ENCODE measurements around the gene FBXL16.

FBXL16 gene

DNA sequence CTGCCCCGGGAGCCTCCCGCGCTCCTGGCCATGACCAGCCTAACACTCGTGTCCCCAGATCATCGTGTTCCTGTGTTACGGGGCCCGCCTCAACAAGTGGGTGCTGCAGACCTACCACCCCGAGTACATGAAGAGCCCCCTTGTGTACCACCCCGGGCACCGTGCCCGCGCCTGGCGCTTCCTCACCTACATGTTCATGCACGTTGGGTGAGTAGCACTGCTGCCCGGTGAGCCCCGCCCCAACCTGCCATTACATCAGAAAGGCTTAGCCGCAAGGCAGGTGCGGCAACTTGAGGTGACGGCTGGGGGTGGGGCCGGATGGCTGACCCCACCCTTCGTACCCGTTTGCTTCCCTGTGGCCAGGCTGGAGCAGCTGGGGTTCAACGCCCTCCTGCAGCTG is 28.7 kb downstream of the FBXL16 start:
- no peak for DNase-seq (ENCODE audit: low read depth)

DNA sequence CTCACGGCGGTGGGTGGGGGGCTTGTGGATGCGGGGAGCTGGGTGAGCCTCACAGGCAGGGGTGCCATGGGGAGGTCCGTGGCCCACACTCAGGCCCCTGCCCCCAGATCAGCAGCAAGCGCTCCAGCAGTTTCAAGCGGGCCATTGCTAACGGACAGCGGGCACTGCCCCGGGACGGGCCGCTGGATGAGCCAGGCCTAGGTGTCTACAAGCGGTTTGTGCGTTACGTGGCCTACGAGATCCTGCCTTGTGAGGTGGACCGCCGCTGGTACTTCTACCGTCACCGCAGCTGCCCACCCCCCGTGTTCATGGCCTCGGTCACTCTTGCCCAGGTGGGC is 29.1 kb downstream of the FBXL16 start:
- DNase-seq (ENCODE audit: low read depth): no peak

GRCh38 chr16:675884-676564 is 29.6 kb downstream of the FBXL16 start:
- DNase-seq (ENCODE audit: low read depth): no peak

- DNase-seq (ENCODE audit: low read depth): no peak
These were observed 30.4 kb downstream of the FBXL16 start, which contains the start of gene RHBDL1 for GRCh38 chr16:674968-675883. TSS of gene RHBDL1 (plus strand) at chr16:675671. CDS start at chr16:675791, 120 bp downstream.

- no peak for DNase-seq (ENCODE audit: low read depth)
These were observed 31.3 kb downstream of the FBXL16 start for GRCh38 chr16:674214-674881.

DNA sequence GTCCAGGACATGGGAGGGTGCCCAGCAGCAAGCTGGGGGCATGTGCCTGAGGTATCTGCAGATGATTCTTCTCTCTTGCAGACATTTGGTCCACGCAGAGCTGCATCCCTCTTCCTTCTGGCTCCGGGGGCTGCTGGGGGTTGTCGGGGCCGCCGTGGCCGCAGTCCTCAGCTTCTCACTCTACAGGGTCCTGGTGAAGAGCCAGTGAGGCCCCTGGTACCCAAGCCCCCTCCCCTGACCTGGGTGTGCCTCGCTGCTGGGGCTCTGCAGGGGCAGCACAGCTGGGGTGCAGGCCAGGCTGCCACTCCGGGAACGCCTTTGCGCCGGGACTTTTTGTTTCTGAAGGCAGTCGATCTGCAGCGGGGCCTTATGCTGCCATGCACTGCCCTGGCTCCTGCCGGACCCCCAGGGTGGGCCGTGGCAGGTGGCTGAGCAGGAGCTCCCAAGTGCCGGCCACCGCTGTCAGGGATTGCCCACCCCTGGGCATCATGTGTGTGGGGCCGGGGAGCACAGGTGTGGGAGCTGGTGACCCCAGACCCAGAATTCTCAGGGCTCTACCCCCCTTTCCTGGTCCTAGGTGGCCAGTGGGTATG is 32.1 kb downstream of the FBXL16 start:
- no peak for DNase-seq (ENCODE audit: low read depth)

DNA sequence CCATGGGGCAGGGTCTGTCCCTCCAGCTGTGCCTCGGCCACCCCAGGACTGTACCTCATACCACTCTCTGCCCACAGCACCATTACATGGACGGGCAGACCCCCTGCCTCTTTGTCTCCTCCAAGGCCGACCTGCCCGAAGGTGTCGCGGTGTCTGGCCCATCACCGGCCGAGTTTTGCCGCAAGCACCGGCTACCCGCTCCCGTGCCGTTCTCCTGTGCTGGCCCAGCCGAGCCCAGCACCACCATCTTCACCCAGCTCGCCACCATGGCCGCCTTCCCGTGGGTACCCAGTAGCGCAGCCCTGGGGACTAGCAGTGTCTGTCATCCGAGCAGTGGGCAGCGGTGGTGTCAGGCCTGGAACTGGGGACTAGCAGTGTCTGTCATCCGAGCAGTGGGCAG is 32.8 kb downstream of the FBXL16 start:
- DNase-seq (ENCODE audit: low read depth): no peak

DNA sequence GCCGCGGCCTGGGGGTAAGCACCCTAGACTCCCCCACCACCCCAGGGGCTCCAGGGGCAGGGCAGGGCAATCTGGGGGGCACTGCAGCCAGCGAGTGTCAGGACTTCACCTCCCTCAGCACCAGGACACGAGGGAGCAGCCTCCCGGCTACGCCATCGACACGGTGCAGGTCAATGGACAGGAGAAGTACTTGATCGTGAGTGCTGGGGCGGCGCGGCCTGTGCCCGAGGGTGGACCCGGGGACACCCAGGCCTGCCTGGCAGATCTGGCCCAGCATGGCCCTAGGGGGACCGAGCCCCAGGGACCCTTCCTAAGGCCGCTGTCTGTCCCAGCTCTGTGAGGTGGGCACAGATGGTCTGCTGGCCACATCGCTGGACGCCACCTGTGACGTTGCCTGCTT is 33.2 kb downstream of the FBXL16 start:
- no peak for DNase-seq (ENCODE audit: low read depth)

GRCh38 chr16:671353-672131 is 34.1 kb downstream of the FBXL16 start:
- DNase-seq (ENCODE audit: low read depth): no peak

GRCh38 chr16:670485-671352 is 34.9 kb downstream of the FBXL16 start:
- DNase-seq (ENCODE audit: low read depth): no peak

DNA sequence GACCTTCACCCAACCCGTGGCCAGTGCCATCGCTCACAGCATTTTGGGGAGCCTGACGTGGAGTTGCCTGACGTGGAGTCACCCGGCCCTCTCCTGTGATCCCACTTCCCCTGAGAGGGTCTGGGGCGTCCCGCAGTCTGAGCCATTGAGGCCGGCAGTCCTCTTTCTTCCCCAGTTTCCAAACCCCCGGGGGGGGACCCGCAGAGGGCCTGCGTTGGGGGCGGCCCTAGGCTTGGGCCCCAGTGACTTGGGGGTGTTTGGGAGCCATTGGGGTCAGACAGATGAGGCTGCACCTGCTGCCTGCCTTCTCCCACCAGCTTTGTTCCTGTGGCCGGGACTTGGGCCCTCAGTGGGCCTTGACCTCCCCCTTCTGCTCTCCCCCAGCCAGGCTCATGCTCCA is 35.9 kb downstream of the FBXL16 start:
- no peak for DNase-seq (ENCODE audit: low read depth)

DNA sequence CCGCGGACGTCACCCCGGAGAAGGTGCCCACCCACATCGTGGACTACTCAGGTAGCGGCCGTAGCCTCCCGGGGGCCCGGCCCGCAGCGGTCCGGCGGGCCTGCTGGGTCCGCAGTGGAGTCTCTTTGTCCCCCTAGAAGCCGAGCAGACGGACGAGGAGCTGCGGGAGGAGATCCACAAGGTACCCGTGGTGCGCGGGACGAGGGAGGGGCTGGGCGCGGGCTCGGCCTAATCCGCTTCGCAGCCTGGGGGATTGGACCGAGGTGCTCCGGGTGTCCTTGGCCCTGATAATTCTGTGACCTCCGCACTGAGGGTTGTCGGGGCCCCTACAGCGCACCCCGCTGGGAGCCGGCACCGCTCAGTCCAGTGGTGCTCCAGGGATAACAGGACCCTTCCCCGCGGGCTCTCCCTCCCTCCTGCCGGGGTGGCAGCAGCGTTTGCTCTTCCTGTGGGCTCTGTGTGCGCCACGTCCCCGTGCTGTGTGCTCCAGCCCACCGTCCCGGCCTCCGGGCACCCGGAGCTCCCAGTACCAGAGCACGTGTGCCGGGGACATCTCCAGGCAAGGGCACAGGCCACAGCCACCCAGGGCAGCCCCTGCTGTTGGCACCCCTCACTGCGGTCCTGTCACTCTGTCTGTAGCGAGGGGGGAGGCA is 37.0 kb downstream of the FBXL16 start:
- no peak for DNase-seq (ENCODE audit: low read depth)

DNA sequence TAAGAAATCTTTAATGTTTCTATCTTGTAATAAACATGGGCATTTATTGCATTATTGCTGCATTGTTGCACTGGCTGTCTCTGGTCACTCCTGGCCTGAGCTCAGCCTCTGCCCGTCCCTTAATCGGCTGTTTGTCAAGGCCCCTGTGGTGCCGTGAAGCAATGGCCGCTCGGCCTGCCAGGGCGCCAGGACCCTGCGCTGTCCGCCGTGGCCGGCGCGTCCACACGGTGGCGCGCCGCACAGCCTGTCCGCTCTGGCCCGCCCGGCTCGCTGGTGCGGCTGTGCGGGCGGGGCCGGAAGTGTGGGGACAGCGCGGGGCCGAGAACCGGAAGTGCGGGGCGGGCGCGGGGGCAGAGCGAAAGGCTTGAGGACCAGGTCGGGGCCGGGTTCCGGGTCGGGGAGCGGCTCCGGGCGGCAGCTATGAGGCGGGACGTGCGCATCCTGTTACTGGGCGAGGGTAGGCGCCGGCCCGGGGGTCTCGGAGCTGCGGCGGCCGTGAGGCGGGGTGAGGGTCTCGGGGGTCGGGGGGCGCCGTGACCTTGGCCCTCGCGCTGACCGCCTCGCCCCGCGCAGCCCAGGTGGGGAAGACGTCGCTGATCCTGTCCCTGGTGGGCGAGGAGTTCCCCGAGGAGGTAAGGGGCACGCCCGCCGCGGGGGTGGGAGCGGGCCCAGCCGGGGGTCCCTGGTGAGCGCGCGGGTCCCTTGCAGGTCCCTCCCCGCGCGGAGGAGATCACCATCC is 37.7 kb downstream of the FBXL16 start, which contains the start of gene RHOT2:
RHOT2 (plus strand) TSS at position 353 of the 739 bp plus-strand sequence; CDS start at position 421, 68 bp downstream.
- DNase-seq (ENCODE audit: low read depth): peak; percentile 81

DNA sequence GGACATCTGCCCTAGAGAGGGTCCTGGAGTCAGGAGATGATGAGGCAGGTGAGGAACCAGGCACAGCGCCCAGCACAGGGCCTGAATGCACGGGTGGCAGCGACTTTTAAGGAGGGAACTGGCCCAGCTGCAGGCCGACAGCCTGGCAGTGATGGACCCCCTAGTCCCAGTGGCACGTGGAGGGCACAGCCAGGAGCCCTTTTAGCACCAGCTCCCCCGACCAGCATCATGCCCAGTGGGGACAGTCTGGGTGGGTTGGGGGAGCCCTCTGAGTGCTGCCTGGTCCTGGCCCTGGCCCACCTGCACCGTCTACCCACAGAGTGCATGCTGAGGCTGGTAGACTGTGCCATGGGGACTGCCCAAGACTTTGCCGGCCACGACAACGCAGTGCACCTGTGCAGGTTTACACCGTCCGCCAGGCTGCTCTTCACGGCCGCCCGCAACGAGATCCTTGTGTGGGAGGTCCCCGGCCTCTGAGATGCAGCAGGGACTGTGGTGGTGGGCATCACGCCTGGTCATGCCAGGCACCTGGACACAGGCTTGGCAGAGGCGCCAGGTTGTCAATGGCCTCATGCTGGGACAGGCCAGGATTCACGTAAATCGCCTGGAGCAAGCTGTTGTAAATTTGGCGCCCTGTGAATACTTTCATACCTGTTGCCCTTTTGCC is 38.4 kb downstream of the FBXL16 start:
- DNase-seq (ENCODE audit: low read depth): no peak

DNA sequence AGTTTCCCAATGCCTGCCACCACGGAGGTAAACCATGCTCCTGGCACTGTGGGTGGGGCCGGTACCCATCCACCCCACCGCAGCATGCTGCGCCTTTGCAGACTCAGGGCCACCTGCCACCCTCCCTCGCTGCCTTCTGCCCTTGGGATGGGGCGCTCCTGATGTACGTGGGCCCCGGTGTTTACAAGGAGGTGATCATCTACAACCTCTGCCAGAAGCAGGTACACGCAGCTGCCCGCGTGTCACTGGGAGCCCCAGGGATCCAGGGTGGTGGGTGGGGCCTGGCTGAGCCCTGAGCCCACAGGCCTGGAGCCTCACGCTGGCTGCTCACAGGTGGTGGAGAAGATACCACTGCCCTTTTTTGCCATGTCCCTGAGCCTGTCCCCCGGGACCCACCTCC is 39.0 kb downstream of the FBXL16 start:
- DNase-seq (ENCODE audit: low read depth): no peak

DNA sequence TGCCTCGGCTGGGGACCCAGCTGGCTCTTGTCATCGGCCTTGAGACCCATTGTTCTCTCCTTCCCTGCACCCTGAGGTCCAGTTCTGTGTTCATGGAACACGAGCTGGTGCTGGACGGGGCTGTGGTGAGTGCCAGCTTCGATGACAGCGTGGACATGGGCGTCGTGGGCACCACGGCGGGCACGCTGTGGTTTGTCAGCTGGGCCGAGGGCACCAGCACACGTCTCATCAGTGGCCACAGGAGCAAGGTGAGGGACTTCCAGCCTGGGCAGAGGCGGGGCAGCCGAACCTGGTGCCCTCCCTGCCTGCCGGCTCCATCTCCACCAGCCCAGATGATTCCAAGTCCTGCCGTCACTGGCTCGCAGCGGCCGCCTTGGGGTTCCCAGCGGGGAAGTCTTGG is 43.0 kb downstream of the FBXL16 start:
- no peak for DNase-seq (ENCODE audit: low read depth)

DNA sequence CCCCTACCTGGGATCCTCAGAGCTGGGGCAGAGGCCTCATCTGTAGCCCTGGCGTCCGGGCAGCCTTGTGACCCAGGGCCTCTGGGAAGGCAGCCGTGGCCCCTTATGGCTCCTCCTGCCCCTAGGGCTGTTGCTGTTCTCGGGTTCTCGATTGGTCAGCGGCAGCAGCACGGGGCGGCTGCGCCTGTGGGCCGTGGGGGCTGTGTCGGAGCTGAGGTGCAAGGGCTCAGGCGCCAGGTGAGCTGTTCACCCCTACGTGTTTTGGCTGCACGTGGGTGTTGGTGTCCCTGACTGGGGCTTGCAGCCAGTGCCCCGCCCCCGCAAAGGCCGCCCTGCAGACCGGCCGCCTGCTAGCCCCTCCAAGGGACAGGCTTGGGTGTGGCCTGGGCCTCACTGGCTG is 43.5 kb downstream of the FBXL16 start:
- DNase-seq (ENCODE audit: low read depth): no peak

DNA sequence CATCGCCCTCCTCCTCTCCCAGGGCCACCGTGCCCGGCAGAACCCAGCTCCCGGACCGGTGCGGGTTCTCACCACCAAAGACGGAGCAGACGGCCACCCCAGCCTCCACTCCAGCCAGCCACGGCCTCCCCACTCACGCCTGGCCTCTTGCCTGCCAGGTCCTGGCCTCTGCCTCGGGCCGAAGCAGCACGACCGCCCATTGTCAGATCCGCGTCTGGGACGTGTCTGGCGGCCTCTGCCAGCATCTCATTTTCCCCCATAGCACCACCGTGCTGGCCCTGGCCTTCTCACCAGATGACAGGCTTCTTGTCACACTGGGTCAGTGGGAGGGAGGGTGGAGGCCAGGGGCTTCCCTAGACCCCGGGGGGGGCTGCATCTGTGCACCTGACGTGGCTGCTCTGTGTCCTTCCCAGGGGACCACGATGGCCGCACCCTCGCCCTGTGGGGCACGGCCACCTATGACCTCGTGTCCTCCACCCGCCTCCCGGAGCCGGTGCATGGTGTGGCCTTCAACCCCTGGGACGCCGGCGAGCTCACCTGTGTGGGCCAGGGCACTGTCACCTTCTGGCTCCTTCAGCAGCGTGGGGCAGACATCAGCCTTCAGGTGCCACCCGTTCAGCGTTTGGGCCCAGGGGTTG is 44.3 kb downstream of the FBXL16 start:
- DNase-seq (ENCODE audit: low read depth): no peak

All from stromal cell of bone marrow (primary cell).